ENCODE results near the gene DPYD. TPM values are rescaled to one million over a fixed set of nuclear protein-coding genes. Genes with fewer than 3 reads are reported as not detected.
"Not testable (repeated sequence)": the region's sequence is repeated elsewhere in the genome, so short reads cannot be mapped to it uniquely, and the experiment has no call there.

The DPYD gene
- total RNA-seq, 2 donors from 2014 or later: 9.2 to 17.5 TPM

GRCh38 chr1:97350662-97351061 is 570.2 kb downstream of the DPYD start:
- WGBS, 2 experiments (ENCODE audit: insufficient coverage in 1 of 2, insufficient read length in 1 of 2): 84 to 86% methylated on average over 2 of the region's 2 CpGs
- Histone ChIP-seq H3K4me1 (ENCODE audit: control insufficient read depth, insufficient read depth, low read length) (no peaks in the 10 kb centered on the region), H3K27me3 (ENCODE audit: control insufficient read depth, insufficient read depth, low read length, poor library complexity, severe bottlenecking) (no peaks in the 10 kb centered on the region), H3K9ac (ENCODE audit: extremely low read depth, low read length, poor library complexity, severe bottlenecking) (no peak overlapping the region), H3K9me3 (ENCODE audit: control insufficient read depth, low read length) (no peaks in the 10 kb centered on the region), H3K36me3 (ENCODE audit: control insufficient read depth, insufficient read depth, low read length) (no peaks in the 10 kb centered on the region), H3K4me3 (ENCODE audit: low read length) (no peak overlapping the region), H3K27ac (ENCODE audit: low read depth, low read length) (no peak overlapping the region)
- Mint-ChIP-seq H3K4me3 (no peak overlapping the region), H3K27me3 (ENCODE audit: insufficient read depth) (no peaks in the 10 kb centered on the region), H3K27ac (no peak overlapping the region), H3K4me1 (peaks cover 3% of the 10 kb centered on the region), H3K9me3 (peaks cover 2% of the 10 kb centered on the region), H3K36me3 (ENCODE audit: low read depth) (no peaks in the 10 kb centered on the region)
- no peak for DNase-seq
- no peak for TF ChIP-seq CTCF (conservative IDR thresholded peaks at IDR 0.05)

GRCh38 chr1:97350241-97350640 is 570.6 kb downstream of the DPYD start:
- Histone ChIP-seq H3K9ac (ENCODE audit: extremely low read depth, low read length, poor library complexity, severe bottlenecking) (no peak overlapping the region), H3K36me3 (ENCODE audit: control insufficient read depth, insufficient read depth, low read length) (no peaks in the 10 kb centered on the region), H3K9me3 (ENCODE audit: control insufficient read depth, low read length) (no peaks in the 10 kb centered on the region), H3K4me1 (ENCODE audit: control insufficient read depth, insufficient read depth, low read length) (no peaks in the 10 kb centered on the region), H3K27ac (ENCODE audit: low read depth, low read length) (no peak overlapping the region), H3K27me3 (ENCODE audit: control insufficient read depth, insufficient read depth, low read length, poor library complexity, severe bottlenecking) (no peaks in the 10 kb centered on the region), H3K4me3 (ENCODE audit: low read length) (no peak overlapping the region)
- Mint-ChIP-seq H3K27me3 (ENCODE audit: insufficient read depth) (no peaks in the 10 kb centered on the region), H3K4me3 (no peak overlapping the region), H3K27ac (no peak overlapping the region), H3K9me3 (no peaks in the 10 kb centered on the region), H3K36me3 (ENCODE audit: low read depth) (no peaks in the 10 kb centered on the region), H3K4me1 (peaks cover 3% of the 10 kb centered on the region)
- DNase-seq: no peak
- TF ChIP-seq CTCF (conservative IDR thresholded peaks at IDR 0.05): no peak

- H3K9me3 ChIP-seq (ENCODE audit: control insufficient read depth, low read length); H3K9ac ChIP-seq (ENCODE audit: extremely low read depth, low read length, poor library complexity, severe bottlenecking); H3K36me3 ChIP-seq (ENCODE audit: control insufficient read depth, insufficient read depth, low read length); H3K4me3 Mint-ChIP-seq; H3K4me1 ChIP-seq (ENCODE audit: control insufficient read depth, insufficient read depth, low read length); H3K36me3 Mint-ChIP-seq (ENCODE audit: low read depth); H3K4me1 Mint-ChIP-seq; H3K27me3 Mint-ChIP-seq (ENCODE audit: insufficient read depth); H3K27ac Mint-ChIP-seq; H3K4me3 ChIP-seq (ENCODE audit: low read length); H3K27me3 ChIP-seq (ENCODE audit: control insufficient read depth, insufficient read depth, low read length, poor library complexity, severe bottlenecking); DNase-seq; H3K9me3 Mint-ChIP-seq; H3K27ac ChIP-seq (ENCODE audit: low read depth, low read length): not testable (repeated sequence)
- WGBS, 2 experiments (ENCODE audit: insufficient coverage in 1 of 2, insufficient read length in 1 of 2): no CpG with 5 or more reads among the region's 1 CpG
Measured at GRCh38 chr1:97349794-97350193, 571.0 kb downstream of the DPYD start.

GRCh38 chr1:97348599-97349265 is 572.1 kb downstream of the DPYD start:
- Histone ChIP-seq H3K36me3 (ENCODE audit: control insufficient read depth, insufficient read depth, low read length) (no peaks in the 10 kb centered on the region), H3K4me1 (ENCODE audit: control insufficient read depth, insufficient read depth, low read length) (no peaks in the 10 kb centered on the region), H3K9ac (ENCODE audit: extremely low read depth, low read length, poor library complexity, severe bottlenecking) (no peak overlapping the region), H3K27me3 (ENCODE audit: control insufficient read depth, insufficient read depth, low read length, poor library complexity, severe bottlenecking) (no peaks in the 10 kb centered on the region), H3K9me3 (ENCODE audit: control insufficient read depth, low read length) (no peaks in the 10 kb centered on the region), H3K4me3 (ENCODE audit: low read length) (no peak overlapping the region), H3K27ac (ENCODE audit: low read depth, low read length) (no peak overlapping the region)
- Mint-ChIP-seq H3K9me3 (no peaks in the 10 kb centered on the region), H3K27me3 (ENCODE audit: insufficient read depth) (no peaks in the 10 kb centered on the region), H3K4me3 (no peak overlapping the region), H3K27ac (no peak overlapping the region), H3K36me3 (ENCODE audit: low read depth) (no peaks in the 10 kb centered on the region), H3K4me1 (peaks cover 3% of the 10 kb centered on the region)
- no peak for DNase-seq
- 88 to 100% methylated on average over 1 to 3 of the region's 3 CpGs for WGBS, 2 experiments (ENCODE audit: insufficient coverage in 1 of 2, insufficient read length in 1 of 2)
- no peak for TF ChIP-seq CTCF (conservative IDR thresholded peaks at IDR 0.05)

Measured in endodermal cell (in vitro differentiated cells).